Mesenchymal stem cell (in vitro differentiated cells and primary cell): ENCODE measurements around the gene CELSR1.

Source experiments
- DNase-seq: peaks from one replicate; pipeline ENCODE4 v3.0.0-alpha.2; 2013
- H2AFZ ChIP-seq: one replicate; pipeline ENCODE4 v1.6.1; 2013; ENCODE audit warnings: low read depth, mild to moderate bottlenecking, control low read depth, inconsistent platforms, low read length, moderate library complexity
- H2AK5ac ChIP-seq: 2 replicates; pipeline ENCODE4 v1.6.1; 2013; ENCODE audit warnings: low read length, moderate library complexity, mild to moderate bottlenecking, inconsistent platforms; ENCODE audit not compliant: severe bottlenecking
- H2BK120ac ChIP-seq: one replicate; pipeline ENCODE4 v1.6.1; 2013; ENCODE audit warnings: low read depth, mild to moderate bottlenecking, inconsistent platforms, low read length, moderate library complexity
- H2BK12ac ChIP-seq, 2 experiments: one replicate each; pipeline ENCODE4 v1.6.1; 2013; ENCODE audit warnings: inconsistent platforms in 2 of 2, low read length in 2 of 2, mild to moderate bottlenecking in 2 of 2, moderate library complexity in 2 of 2, control low read depth in 1 of 2
- H2BK15ac ChIP-seq: one replicate; pipeline ENCODE4 v1.6.1; 2013; ENCODE audit warnings: mild to moderate bottlenecking, low read depth, inconsistent platforms; ENCODE audit not compliant: poor library complexity, severe bottlenecking
- H2BK5ac ChIP-seq: 2 replicates; pipeline ENCODE4 v1.6.1; 2013; ENCODE audit warnings: low read depth, mild to moderate bottlenecking, low read length, control low read depth, inconsistent platforms; ENCODE audit not compliant: poor library complexity, severe bottlenecking
- H3K14ac ChIP-seq, 2 experiments: one replicate each; pipeline ENCODE4 v1.6.1; 2013; ENCODE audit warnings: inconsistent platforms in 2 of 2, low read length in 2 of 2, control low read depth in 1 of 2, mild to moderate bottlenecking in 1 of 2, moderate library complexity in 1 of 2
- H3K18ac ChIP-seq, 2 experiments: one replicate each; pipeline ENCODE4 v1.6.1; 2013; ENCODE audit warnings: inconsistent platforms in 2 of 2, low read length in 2 of 2, control low read depth in 1 of 2, low read depth in 1 of 2, mild to moderate bottlenecking in 1 of 2
- H3K23ac ChIP-seq, 2 experiments: one replicate each; pipeline ENCODE4 v1.6.1; 2013; ENCODE audit warnings: inconsistent platforms in 2 of 2, low read length in 2 of 2, mild to moderate bottlenecking in 2 of 2, moderate library complexity in 2 of 2, control low read depth in 1 of 2
- H3K27ac ChIP-seq: 2 replicates; pipeline ENCODE4 v1.5.1; 2013; ENCODE audit warnings: mild to moderate bottlenecking, moderate library complexity, low read length, control low read depth, inconsistent platforms; ENCODE audit not compliant: poor library complexity, severe bottlenecking
- H3K27me3 ChIP-seq, 2 experiments: 2 replicates each; pipeline versions ENCODE4 v1.6.1 to v1.7.0; 2013; ENCODE audit warnings: low read length in 2 of 2, mild to moderate bottlenecking in 2 of 2, moderate library complexity in 2 of 2, control low read depth in 1 of 2, inconsistent platforms in 1 of 2; ENCODE audit not compliant: control insufficient read depth in 1 of 2, insufficient read depth in 1 of 2
- H3K36me3 ChIP-seq, 2 experiments: 2 replicates each; pipeline versions ENCODE4 v1.6.1 to v1.7.0; 2013; ENCODE audit warnings: low read length in 2 of 2, control low read depth in 1 of 2, inconsistent platforms in 1 of 2, low read depth in 1 of 2, mild to moderate bottlenecking in 1 of 2; ENCODE audit not compliant: insufficient read depth in 2 of 2, control insufficient read depth in 1 of 2
- H3K4ac ChIP-seq, 2 experiments: one replicate each; pipeline ENCODE4 v1.6.1; 2013; ENCODE audit warnings: inconsistent platforms in 2 of 2, low read length in 2 of 2, mild to moderate bottlenecking in 2 of 2, moderate library complexity in 2 of 2, control low read depth in 1 of 2, low read depth in 1 of 2
- H3K4me1 ChIP-seq: 2 replicates; pipeline ENCODE4 v1.6.1; 2013; ENCODE audit warnings: low read depth, low read length, control low read depth; ENCODE audit not compliant: control insufficient read depth, insufficient read depth
- H3K4me2 ChIP-seq: 2 replicates; pipeline ENCODE4 v1.6.1; 2013; ENCODE audit warnings: low read length, mild to moderate bottlenecking, inconsistent platforms; ENCODE audit not compliant: poor library complexity, severe bottlenecking
- H3K4me3 ChIP-seq, 2 experiments: 2 replicates each; pipeline versions ENCODE4 v1.5.1 to v1.7.0; 2013; ENCODE audit warnings: low read length in 2 of 2, mild to moderate bottlenecking in 2 of 2, control low read depth in 1 of 2, low read depth in 1 of 2; ENCODE audit not compliant: insufficient read depth in 1 of 2
- H3K79me1 ChIP-seq: replicated peaks from 2 replicates; pipeline ENCODE4 v1.6.1; 2013; ENCODE audit warnings: mild to moderate bottlenecking, control low read depth, low read length, inconsistent platforms; ENCODE audit not compliant: poor library complexity, severe bottlenecking
- H3K9ac ChIP-seq: 2 replicates; pipeline ENCODE4 v1.7.0; 2013; ENCODE audit warnings: mild to moderate bottlenecking, low read length, moderate library complexity
- H3K9me3 ChIP-seq: 2 replicates; pipeline ENCODE4 v1.7.0; 2013; ENCODE audit warnings: mild to moderate bottlenecking, low read length; ENCODE audit not compliant: control insufficient read depth
- H4K8ac ChIP-seq: one replicate; pipeline ENCODE4 v1.6.1; 2013; ENCODE audit warnings: inconsistent platforms, mild to moderate bottlenecking, low read length, moderate library complexity
- H4K91ac ChIP-seq: one replicate; pipeline ENCODE4 v1.6.1; 2013; ENCODE audit warnings: mild to moderate bottlenecking, low read length, inconsistent platforms
- WGBS: methylation state at CpG from one replicate; pipeline ENCODE4 v1.1.7; 2013; ENCODE audit warnings: mixed read lengths; 5-methylcytosine and 5-hydroxymethylcytosine counted together

Gene CELSR1

GRCh38 chr22:46346680-46347405, 190.6 kb downstream of the CELSR1 start:
- no peak overlapping the region for H2AK5ac ChIP-seq
- no peaks in the 10 kb centered on the region for H3K27me3 ChIP-seq
- peaks cover 57% of the 10 kb centered on the region for H3K79me1 ChIP-seq
- no peak overlapping the region for H2BK15ac ChIP-seq
- no peaks in the 10 kb centered on the region for H3K9me3 ChIP-seq
- H3K4me2 ChIP-seq: no peak overlapping the region
- no peak overlapping the region for H4K8ac ChIP-seq
- peaks cover 1% of the 10 kb centered on the region for H3K4me1 ChIP-seq
- H2BK5ac ChIP-seq: no peak overlapping the region
- no peak overlapping the region for H2BK12ac ChIP-seq
- H2BK120ac ChIP-seq: no peak overlapping the region
- H3K18ac ChIP-seq: no peak overlapping the region
- H3K4ac ChIP-seq: no peak overlapping the region
- DNase-seq: no peak
- no peak overlapping the region for H3K27ac ChIP-seq
- no peak overlapping the region for H3K23ac ChIP-seq
- no peak overlapping the region for H2AFZ ChIP-seq
- H4K91ac ChIP-seq: no peak overlapping the region
- no peak overlapping the region for H3K14ac ChIP-seq
- no peak overlapping the region for H3K4me3 ChIP-seq
- peaks cover 70 to 99% of the 10 kb centered on the region in 2 experiments for H3K36me3 ChIP-seq
- WGBS: 98% methylated on average over 17 of the region's 19 CpGs
- H3K9ac ChIP-seq: no peak overlapping the region

GRCh38 chr22:46340676-46341075, 196.7 kb downstream of the CELSR1 start:
- Histone ChIP-seq H3K79me1 (peaks cover 50% of the 10 kb centered on the region), H3K36me3 (peaks cover 46 to 80% of the 10 kb centered on the region in 2 experiments), H3K18ac (no peak overlapping the region), H3K4me3 (no peak overlapping the region), H3K27ac (no peak overlapping the region), H2BK15ac (no peak overlapping the region), H3K9ac (no peak overlapping the region), H4K91ac (no peak overlapping the region), H3K4me1 (peaks cover 3% of the 10 kb centered on the region), H3K4me2 (no peak overlapping the region), H3K27me3 (no peaks in the 10 kb centered on the region), H2AFZ (no peak overlapping the region), H3K14ac (no peak overlapping the region), H3K4ac (no peak overlapping the region), H2BK5ac (no peak overlapping the region), H2BK12ac (no peak overlapping the region), H4K8ac (no peak overlapping the region), H2AK5ac (no peak overlapping the region), H3K9me3 (no peaks in the 10 kb centered on the region), H3K23ac (no peak overlapping the region), H2BK120ac (no peak overlapping the region)
- 95% methylated on average over 13 of the region's 13 CpGs for WGBS
- no peak for DNase-seq

- Histone ChIP-seq H4K8ac (no peak overlapping the region), H3K4me3 (no peak overlapping the region), H3K4me1 (peaks cover 3% of the 10 kb centered on the region), H2AFZ (no peak overlapping the region), H3K36me3 (peaks cover 43 to 73% of the 10 kb centered on the region in 2 experiments), H2BK5ac (no peak overlapping the region), H3K79me1 (peaks cover 47% of the 10 kb centered on the region), H2BK15ac (no peak overlapping the region), H3K18ac (no peak overlapping the region), H3K27ac (no peak overlapping the region), H3K4me2 (no peak overlapping the region), H4K91ac (no peak overlapping the region), H3K9me3 (no peaks in the 10 kb centered on the region), H3K14ac (no peak overlapping the region), H3K4ac (no peak overlapping the region), H2AK5ac (no peak overlapping the region), H2BK120ac (no peak overlapping the region), H3K23ac (no peak overlapping the region), H2BK12ac (no peak overlapping the region), H3K27me3 (no peaks in the 10 kb centered on the region), H3K9ac (no peak overlapping the region)
- DNase-seq: no peak
- WGBS: 96% methylated on average over 5 of the region's 5 CpGs
Measured at GRCh38 chr22:46339956-46340355, 197.5 kb downstream of the CELSR1 start.

GRCh38 chr22:46338636-46339035, 198.8 kb downstream of the CELSR1 start:
- Histone ChIP-seq H4K8ac (no peak overlapping the region), H2BK12ac (no peak overlapping the region), H3K9me3 (no peaks in the 10 kb centered on the region), H3K4ac (no peak overlapping the region), H3K79me1 (peaks cover 37% of the 10 kb centered on the region), H3K18ac (no peak overlapping the region), H4K91ac (no peak overlapping the region), H3K9ac (no peak overlapping the region), H3K4me3 (no peak overlapping the region), H2BK15ac (no peak overlapping the region), H3K4me1 (peaks cover 3% of the 10 kb centered on the region), H3K14ac (no peak overlapping the region), H2AK5ac (no peak overlapping the region), H2BK120ac (no peak overlapping the region), H3K4me2 (no peak overlapping the region), H3K23ac (no peak overlapping the region), H2BK5ac (no peak overlapping the region), H3K27me3 (no peaks in the 10 kb centered on the region), H3K27ac (no peak overlapping the region), H3K36me3 (peaks cover 34 to 59% of the 10 kb centered on the region in 2 experiments), H2AFZ (no peak overlapping the region)
- WGBS: 98% methylated on average over 8 of the region's 8 CpGs
- no peak for DNase-seq
